Breast epithelium (tissue), 3 donors: ENCODE measurements around the gene NUPR1.

Experiments
- POLR2AphosphoS5 ChIP-seq, 3 donors: sonication (generic); formaldehyde crosslinking; IDR thresholded peaks; one replicate each; pipeline ENCODE4 v1.6.1; 2017; ENCODE audit warnings: antibody characterized with exemption in 3 of 3
- TF ChIP-seq, protein P1 (sequence below), 3 donors: fragments of 450-650 bp; IDR thresholded peaks; one replicate each; pipeline ENCODE4 v1.5.1; 2016 to 2017; ENCODE audit warnings: antibody characterized with exemption in 3 of 3, mild to moderate bottlenecking in 3 of 3, moderate library complexity in 3 of 3

- TF ChIP-seq, protein P1, sequence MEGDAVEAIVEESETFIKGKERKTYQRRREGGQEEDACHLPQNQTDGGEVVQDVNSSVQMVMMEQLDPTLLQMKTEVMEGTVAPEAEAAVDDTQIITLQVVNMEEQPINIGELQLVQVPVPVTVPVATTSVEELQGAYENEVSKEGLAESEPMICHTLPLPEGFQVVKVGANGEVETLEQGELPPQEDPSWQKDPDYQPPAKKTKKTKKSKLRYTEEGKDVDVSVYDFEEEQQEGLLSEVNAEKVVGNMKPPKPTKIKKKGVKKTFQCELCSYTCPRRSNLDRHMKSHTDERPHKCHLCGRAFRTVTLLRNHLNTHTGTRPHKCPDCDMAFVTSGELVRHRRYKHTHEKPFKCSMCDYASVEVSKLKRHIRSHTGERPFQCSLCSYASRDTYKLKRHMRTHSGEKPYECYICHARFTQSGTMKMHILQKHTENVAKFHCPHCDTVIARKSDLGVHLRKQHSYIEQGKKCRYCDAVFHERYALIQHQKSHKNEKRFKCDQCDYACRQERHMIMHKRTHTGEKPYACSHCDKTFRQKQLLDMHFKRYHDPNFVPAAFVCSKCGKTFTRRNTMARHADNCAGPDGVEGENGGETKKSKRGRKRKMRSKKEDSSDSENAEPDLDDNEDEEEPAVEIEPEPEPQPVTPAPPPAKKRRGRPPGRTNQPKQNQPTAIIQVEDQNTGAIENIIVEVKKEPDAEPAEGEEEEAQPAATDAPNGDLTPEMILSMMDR (IDR thresholded peaks at IDR 0.05): peak in 1 of 3 donors; percentile 37
- TF ChIP-seq POLR2AphosphoS5 (IDR thresholded peaks at IDR 0.05): peak; percentile 86 to 94 (median 86)
These were observed 46.8 kb downstream of the NUPR1 start, which contains the start of gene CLN3 for GRCh38 chr16:28491970-28492474.
